Hindlimb muscle (tissue), 1 donor: ENCODE data around the gene MANEA. TPM values are rescaled to one million over a fixed set of nuclear protein-coding genes. Genes with fewer than 3 reads are reported as not detected.
"Not testable (repeated sequence)": the region's sequence is repeated elsewhere in the genome, so short reads cannot be mapped to it uniquely, and the experiment has no call there.

Experiments used
- DNase-seq: peaks from one replicate; pipeline ENCODE4 v3.0.0-alpha.2; 2013
- polyA plus RNA-seq: library from polyadenylated mRNA; unstranded; fragments of 120-200 nt; gene quantifications from one replicate; pipeline ENCODE4 v1.2.1, GENCODE V29; 2013; ENCODE audit not compliant: insufficient read length

MANEA gene, protein sequence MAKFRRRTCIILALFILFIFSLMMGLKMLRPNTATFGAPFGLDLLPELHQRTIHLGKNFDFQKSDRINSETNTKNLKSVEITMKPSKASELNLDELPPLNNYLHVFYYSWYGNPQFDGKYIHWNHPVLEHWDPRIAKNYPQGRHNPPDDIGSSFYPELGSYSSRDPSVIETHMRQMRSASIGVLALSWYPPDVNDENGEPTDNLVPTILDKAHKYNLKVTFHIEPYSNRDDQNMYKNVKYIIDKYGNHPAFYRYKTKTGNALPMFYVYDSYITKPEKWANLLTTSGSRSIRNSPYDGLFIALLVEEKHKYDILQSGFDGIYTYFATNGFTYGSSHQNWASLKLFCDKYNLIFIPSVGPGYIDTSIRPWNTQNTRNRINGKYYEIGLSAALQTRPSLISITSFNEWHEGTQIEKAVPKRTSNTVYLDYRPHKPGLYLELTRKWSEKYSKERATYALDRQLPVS
- 9.1 TPM for polyA plus RNA-seq

DNA sequence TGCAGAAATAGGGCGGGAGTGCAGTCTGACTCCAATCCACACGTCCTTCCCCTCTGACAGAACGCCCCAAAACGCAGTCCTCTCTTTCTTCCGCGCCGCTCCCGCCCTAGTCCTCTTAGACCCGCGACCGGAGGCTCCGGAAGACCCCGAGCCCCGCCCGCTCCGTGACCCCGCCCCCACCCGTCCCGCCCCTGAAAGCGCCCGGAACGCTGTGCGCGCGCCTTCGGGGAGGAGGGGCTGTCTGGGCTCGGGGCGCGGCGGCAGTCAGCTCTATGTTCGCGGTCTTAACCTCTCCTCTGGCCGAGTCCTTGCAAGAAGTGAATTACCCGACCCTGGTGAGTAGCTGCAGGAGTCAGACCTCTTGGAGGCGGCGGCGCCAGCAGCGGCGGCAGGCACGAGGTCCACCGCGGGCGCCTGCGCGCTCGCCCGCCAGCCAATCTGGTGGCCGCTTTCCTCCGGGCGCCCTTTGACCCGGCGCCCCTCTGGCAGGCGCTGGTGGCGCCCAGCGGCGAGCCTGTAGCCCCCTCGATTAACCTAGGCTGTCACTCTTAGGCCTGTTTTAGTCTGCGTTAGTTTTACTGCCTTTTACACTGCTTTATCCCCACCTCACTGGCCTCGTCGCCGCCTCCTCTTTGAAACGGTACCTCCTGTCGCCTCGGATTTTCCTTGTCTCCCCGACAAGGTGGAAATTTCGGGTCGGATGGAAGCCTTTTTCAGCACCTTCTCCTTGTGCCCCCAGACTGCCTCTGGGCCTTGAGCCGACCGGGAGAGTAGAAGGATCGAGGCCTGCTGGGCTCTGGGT is at the start of gene MANEA:
Gene MANEA, plus strand, starts transcription at position 232 of the 802 bp plus-strand sequence. CDS start 8,905 bp downstream, outside the sequence.
- peak; percentile 89 for DNase-seq

DNA sequence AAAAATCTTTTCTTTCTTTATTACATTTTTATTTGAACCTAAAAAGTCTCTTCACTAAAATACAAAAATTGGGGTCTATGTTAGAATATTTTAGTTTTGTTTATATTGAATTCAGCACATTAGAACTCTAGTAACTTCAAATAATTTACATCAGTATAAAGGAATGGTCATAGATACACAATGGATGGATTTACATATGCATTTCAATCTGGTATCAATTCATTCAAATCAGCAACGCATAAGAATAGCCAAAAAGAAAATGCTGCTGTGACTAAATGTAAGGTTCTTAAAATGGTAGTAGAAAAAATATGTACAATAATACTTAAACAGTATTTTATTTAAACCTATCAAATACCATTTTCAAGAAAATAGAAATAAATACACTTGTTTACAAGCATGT is 47.6 kb upstream of the MANEA start:
- DNase-seq, result no peak

DNA sequence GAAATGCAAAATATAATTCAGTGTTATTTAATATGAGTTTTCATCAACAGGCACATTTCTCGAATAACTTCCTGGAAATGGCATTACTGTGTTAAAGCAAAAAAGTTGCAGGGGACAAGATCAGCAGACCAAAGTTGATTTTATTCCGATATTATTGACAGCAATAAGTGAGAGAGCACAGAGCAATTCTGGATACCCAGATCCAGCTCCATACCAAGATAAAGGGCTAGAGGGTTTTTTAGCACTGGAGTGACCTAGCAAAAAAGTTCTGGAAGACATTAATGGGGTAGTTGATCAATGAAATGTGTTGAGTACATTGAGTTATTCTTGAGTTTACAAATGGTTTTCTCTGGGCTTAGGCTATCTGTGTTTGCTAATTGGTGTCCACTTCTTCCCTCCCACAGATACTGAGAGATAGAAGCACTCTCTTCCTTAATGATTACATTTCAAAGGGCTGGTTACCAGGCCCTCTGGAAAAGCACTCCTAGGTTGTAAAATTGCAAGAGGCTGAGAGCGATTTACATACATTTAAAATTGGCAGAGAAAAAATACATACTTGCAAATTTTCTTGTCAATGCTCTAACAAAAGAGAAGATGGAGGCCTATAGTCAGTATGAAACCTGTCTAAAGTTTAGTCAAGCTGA is 47.0 kb upstream of the MANEA start:
- no peak for DNase-seq

DNA sequence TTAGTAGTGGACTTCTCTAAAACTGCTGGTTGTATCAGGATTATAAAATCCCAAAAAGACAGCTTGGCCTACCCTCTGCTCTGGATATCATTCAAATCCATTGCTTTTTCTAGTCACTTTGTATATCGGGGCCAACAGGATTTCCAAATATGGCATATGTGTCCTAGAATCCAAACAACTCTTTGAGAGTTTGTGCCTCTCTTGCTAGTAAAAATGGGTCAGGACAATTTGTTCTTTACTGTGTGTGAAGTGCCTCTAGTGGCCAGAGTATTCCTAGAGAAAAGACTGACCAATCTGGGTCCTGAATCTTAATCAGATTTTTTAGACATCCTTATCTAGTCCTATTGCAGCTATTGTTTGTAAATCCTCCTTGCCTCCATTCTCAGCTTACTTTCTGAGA is 33.5 kb upstream of the MANEA start:
- no peak for DNase-seq

DNA sequence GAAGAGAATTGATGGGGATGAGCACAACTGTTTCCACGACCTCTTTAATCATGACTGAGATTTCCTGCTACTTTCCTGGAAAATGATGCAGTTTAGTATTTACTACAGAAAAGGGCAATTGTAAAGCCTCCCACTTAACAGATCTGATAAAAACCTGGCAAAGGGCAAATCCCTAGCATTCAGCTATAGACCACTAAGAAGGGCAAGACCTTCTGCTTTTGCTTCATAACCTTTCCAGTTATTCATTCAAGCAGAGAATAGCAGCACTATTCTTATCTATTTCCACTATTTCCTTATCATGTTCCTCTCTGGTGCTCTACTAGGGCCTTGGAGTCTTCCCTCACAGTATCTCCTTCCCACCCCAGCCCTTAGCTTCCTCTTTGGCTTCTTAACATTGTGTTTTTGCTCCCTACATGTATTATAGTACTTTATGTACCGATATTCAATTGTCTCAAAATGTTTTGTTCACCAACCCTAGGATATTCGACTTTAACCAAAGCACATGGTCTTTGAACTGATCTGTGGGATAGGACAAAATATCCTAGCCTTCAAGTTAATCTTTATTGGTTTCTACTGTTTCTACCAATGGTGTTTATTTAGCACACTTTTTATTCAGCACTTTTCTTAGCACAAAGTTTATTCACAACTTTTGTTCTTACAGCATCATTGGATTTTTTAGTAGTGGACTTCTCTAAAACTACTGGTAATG is 32.7 kb upstream of the MANEA start:
- no peak for DNase-seq

DNA sequence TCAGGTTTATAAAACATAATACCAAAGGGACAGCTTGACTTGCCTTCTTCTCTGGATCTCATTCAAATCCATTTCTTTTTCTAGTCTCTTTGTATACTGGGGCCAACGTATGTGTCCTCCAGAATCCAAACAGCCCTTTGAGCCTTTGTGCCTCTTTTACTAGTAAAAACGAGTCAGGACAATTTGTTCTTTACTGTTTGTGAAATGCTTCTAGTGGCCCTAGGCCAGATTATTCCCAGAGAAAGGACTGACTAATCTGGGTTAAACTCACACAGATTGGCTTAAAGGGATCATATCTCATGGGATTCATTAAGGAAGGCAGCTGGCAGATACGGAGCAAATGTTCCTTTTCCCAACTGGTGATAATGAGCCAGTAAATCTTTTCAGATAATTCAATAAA is 32.1 kb upstream of the MANEA start:
- DNase-seq, result no peak

DNA sequence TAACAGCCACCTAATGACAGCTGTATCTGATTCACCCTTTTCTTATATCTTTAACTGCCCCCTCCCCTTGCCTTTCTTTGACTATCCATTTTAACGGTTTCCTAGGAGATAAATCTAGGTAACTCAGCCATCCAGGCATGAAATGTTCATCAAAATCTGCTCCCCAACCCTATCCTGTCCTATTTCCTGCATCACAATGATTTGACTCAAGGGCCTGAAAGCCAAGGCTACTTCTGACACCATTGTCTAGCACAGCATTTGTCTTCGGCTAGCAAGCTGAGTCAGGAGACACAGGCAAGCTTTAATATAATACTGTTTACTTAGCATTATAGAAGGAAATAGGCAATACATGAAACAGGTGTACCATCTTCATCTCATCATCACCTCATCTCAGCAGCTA is 31.6 kb upstream of the MANEA start:
- no peak for DNase-seq

DNA sequence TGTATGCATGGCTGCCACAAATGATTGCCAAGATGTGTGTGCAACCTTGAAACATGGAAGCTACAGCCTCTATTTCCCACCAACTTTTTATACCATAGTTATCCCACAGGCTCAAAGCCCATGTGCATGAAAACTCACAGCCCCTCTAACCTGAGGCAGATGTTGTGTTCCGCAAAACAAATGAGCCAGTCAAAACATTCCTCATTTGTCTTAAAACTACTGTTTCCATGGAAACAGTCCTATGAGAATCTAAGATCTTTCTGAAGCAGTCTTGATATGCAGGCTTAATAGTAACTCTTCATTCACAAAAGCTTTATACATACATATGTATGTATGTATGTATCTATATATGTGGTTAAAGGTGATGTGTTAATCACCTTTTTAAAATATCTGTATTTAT is 31.2 kb upstream of the MANEA start:
- DNase-seq, result no peak

DNA sequence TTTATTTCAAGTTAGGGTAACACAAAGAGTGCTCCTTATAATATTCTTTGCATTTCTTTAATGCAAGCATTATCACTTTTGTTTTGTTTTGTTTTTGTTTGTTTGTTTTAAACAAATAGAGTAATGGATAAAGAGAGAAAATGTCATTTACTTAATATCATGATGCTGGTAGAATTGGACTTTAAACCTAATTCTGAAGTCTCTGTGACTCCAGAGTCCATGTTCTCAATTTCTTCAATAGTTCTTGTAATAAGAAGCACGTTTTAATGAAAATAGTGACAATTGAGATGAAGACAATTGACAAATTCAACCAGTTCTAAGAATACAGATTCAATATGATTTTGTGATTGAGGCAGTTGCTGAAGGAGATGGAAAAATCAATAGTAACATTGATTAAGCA is 30.3 kb upstream of the MANEA start:
- DNase-seq, result no peak

DNA sequence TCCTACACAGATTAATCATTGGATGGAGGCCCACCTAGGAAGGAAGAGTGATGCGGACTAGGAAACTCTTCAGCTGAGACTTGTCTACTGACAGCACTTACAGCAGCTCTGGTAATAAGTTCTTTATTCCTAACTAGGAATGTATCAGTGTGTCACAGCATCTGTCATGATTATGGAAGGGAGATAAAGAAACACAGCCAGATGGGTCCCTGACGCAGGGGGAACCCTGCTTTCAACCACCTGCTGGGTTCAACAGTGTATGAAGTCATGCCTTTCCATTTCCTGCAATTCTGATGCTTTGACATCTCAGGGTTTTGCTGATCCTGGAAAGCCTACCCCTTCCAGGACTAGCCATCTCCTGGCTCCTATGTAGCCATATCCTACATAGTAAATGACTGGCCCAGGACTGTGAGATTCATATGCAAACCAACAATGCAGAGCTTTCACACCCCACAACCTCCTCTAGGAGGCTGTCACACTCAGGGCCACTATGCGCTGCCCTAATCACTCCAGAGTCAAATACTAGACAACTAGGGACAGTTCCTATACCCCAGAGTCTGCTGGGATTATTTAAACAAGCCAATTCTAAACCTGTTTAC is 29.0 kb upstream of the MANEA start:
- no peak for DNase-seq

DNA sequence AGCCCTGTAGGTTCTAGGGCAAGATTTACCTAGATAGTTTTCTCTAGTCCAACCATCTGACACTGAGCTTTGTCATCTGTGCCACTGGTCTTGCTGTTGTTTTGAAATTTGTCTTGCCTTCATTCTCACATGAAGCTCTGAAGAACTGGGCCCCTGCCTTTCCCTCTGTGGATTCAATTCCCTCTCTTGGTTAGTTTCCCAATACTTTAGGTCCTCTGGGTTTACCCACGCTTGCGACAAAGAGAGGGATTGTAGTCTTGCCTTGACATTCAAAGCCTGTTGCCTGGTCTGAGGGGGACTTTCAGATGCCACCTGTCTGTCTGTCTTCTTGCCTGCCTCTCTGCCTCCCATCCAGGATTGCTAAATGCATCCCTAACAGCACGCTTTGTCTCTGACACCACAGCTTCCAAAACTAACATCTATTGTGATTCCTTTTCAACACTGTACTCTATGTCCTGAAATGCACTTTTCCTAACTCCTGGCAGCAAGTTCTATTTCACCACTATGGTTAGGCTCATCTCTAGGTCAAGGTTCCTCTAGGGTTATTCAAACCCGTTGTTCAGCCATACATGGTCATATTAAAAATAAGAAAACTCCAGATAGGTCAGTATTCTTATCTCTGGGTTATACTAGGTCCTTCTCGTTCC is 25.5 kb upstream of the MANEA start:
- DNase-seq, result no peak

DNA sequence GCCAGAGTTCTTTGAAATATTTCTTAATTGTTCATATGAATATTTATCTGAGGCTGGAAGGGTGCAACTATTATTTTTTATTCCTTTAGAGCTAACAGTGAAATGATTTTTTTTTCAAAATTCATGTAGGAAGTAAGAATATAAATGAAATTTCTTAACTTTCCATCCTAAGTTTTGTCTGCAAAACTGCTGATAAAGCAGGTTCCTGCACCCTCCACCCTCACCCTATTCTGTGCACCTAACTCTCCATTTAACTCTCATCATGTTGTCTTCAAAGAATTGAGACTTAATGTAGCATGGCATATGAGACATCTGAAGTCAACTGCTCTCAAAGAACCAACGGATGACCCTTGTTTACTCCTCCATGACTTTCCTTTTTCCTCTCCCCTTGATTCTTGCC is 23.5 kb upstream of the MANEA start:
- DNase-seq, result no peak

DNA sequence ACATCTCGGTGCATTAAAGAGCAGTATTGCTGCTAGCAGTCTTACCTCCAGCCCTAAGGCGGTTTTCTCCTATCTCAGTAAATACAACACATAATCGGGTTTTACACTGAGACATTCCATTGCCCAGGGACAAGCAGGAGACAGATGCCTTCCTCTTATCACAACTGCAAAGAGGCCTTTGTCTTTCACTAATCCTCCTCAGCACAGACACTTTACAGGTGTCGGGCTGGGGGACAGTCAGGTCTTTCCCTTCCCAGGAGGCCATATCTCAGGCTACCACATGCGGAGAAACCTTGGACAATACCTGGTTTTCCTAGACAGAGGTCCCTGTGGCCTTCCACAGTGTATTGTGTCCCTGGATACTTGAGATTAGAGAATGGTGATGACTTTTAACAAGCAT is 16.4 kb upstream of the MANEA start:
- not testable (repeated sequence) for DNase-seq

DNA sequence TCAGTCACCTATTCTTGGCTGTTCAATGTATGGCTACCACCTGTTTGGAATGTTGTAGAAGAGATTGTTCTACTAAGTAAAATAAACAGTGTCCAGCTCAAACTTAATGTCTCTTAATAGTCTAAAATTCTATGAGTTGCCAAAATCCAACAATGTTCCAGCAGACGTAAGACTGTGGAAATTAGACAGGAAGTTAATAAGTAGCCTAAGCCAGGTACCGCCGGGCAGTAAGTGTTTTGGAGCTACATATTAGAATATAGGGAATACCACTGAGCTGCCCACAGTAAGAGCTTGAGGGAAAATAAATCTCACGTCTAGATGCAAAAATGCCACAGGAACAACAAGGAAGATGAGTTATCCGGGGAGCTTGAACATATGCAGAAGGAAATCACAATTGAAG is 7.8 kb upstream of the MANEA start:
- DNase-seq, result no peak

DNA sequence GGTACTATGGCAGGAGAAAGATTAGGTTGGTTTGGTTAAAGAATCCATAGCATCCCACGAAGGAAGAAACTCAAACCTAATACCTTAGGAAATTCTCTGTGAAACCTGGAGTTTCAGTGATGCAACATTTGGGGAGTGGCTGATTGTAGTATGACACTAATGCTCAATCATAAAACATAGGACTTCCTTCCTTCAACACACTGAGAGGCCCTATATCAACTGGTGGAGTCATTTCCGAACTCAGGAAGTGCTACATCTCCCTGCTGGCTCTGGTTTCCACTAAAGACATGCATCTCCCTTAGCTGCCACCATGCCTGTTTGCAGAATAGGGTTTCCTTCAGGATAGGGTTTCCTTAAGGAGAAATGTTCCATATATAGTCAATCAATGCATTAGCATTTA is 5.2 kb upstream of the MANEA start:
- DNase-seq, result no peak

DNA sequence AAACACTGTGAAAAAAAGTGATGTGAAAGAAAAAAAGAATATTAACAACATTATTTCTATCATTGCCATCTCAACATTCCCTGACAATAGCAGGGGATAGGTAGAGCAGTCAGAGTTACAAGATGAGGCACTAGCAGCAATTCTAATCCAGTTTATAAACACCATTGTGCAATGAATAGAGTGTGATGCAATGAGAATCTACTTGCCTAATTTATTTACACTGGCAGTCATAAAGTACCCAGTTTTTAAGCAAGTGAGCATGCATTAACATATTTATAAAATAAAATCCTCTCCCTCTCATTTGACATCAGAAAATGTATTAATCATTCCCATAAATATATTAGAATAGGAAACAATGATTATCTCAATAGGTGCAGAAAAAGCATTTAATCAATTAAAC is 2.5 kb upstream of the MANEA start:
- DNase-seq, result no peak

DNA sequence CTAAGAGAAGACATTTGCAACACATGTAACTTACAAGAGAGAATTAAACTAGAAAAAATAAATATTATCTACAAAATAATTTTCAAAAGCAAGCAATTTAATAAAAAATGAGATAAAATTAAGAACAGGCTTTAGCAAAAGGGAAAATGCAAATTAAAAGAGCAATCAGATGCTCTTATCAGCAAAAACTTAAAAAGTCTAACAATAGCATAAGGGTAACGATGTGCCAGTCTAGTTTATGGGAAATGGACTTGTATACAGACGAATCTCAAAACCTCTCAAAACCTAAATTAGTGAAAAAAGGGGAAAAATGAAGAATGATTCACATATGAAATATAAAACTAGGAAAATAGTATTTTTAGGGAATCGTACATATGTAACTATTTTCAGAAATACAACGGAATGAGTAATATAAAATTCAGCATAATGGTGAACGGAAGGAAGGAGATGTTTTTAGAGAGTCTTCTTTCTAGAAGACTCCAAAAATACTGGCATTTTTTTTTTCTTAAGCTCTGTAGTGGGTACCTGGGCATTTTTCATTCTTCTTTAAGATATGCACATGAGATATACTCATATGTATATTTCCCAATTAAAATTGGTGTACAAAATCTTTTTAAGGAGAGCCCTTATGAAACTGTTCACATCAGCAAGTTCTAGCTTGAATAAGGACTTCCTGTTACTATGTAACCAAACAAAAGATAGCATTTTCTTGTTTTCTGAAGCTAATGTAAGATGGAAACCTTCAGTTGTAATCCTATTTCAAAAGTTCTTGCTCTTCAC is 927 bp upstream of the MANEA start:
- peak; percentile 6 for DNase-seq

DNA sequence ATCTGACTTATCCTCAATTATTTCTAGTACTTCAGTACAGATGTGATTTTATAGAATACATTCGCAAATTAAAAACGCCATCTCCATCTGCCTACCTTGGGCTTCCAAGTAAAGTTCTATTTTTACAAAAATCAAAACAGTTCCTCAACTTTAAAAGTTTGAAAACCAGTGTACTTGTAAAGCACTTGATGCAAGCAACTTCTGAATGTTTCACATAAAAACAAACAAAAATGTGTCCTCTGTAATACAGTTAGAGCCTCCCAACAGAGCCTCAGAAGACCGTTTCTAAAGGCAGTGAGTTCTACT is 384 bp upstream of the MANEA start:
- DNase-seq, result no peak

DNA sequence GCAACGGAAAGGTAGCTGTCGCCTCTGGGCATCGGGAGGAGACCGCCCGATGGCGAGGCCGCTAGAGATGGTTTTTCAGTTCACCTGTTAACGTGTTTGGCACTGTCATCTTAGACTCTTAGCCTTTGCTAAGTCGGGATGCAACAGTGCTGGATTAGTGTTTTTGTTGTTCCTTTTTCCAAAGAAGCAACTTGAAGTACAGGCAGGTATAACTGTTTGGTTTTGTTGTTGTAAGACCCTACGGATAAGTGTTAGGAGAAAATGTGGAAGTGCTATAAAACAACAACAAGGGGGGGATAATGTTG is 723 bp downstream of the MANEA start:
- no peak for DNase-seq

DNA sequence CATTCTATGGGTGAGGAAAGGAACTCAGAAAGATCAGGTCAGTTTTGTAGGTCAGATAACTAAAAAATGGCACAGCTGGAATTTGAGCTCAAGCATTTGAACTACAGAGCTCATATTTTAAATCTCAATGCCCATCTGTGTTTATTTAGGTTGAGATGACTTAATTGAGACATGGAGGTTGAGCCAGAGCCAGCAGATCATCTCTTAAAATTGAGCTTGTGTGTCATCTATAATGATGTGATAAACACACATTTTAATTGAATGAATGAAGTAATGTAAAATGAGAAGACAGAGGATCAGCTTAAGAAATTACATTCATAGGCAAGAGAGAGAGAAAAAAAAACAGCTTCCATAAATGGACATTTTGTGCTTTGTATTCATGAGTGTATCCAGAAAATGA is 3.7 kb downstream of the MANEA start:
- no peak for DNase-seq

DNA sequence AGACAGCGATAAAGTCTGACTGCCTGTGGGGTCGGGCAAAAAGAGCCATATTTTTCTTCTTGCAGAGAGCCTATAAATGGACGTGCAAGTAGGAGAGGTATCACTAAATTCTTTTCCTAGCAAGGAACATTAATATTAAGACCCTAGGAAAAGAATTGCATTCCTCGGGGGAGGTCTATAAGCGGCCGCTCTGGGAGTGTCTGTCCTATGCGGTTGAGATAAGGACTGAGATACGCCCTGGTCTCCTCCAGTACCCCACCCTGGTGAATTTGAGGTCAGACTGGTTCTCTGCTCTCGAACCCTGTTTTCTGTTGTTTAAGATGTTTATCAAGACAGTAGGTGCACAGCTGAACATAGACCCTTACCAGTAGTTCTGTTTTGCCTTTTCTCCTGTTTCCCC is 6.9 kb downstream of the MANEA start:
- not testable (repeated sequence) for DNase-seq
